OCI-LY7 (cell line): Measurements from ENCODE around the gene OTOG. TPM values are rescaled to one million over a fixed set of nuclear protein-coding genes. Genes with fewer than 3 reads are reported as not detected.

Experiments
- BruUV-seq: library from RNA; stranded (reverse); fragments of 400-500 nt; replicated peaks from 2 replicates; lab custom pipeline; 2021; lab: Mats Ljungman, UMichigan
- CTCF ChIA-PET: fragments of 300-600 bp; sonication (Branson Sonifier 250); formaldehyde crosslinking; loops from one replicate; lab custom pipeline; 2022; ENCODE audit warnings: antibody characterized with exemption; ENCODE audit not compliant: unreplicated experiment; lab: Charles Lee
- POLR2A ChIA-PET: fragments of 300-600 bp; sonication (Branson Sonifier 250); formaldehyde crosslinking; loops from one replicate; lab custom pipeline; 2022; ENCODE audit warnings: antibody characterized with exemption; lab: Charles Lee
- DNase-seq: peaks from one replicate; pipeline ENCODE4 v3.0.0-alpha.2; 2015; ENCODE audit warnings: low spot score
- H2AFZ ChIP-seq: fragments of 200-600 bp; sonication (generic), shearing (Covaris generic); 2 replicates; pipeline ENCODE4 v1.6.1; 2014; ENCODE audit warnings: mild to moderate bottlenecking, antibody characterized with exemption, low read length, moderate library complexity
- H3K27ac ChIP-seq: fragments of 200-600 bp; sonication (generic); 2 replicates; pipeline ENCODE4 v1.5.1; 2014; ENCODE audit warnings: mixed run types, low read depth, mild to moderate bottlenecking, moderate library complexity, low read length, inconsistent platforms; ENCODE audit not compliant: poor library complexity, severe bottlenecking
- H3K36me3 ChIP-seq: fragments of 200-600 bp; sonication (generic); 2 replicates; pipeline ENCODE4 v1.6.1; 2014; ENCODE audit warnings: mild to moderate bottlenecking, antibody characterized with exemption, low read length, moderate library complexity, mixed read lengths; ENCODE audit not compliant: insufficient read depth
- H3K4me1 ChIP-seq: fragments of 200-600 bp; sonication (generic); 2 replicates; pipeline ENCODE4 v1.5.1; 2014; ENCODE audit warnings: mild to moderate bottlenecking, low read length; ENCODE audit not compliant: insufficient read depth, poor library complexity, severe bottlenecking
- H3K4me2 ChIP-seq: fragments of 200-600 bp; sonication (generic); 2 replicates; pipeline ENCODE4 v1.6.1; 2014; ENCODE audit warnings: mild to moderate bottlenecking, low read length
- H3K4me3 ChIP-seq: fragments of 200-600 bp; sonication (generic); 2 replicates; pipeline ENCODE4 v1.5.1; 2014; ENCODE audit warnings: mild to moderate bottlenecking, low read depth, low read length; ENCODE audit not compliant: poor library complexity, severe bottlenecking
- H3K79me2 ChIP-seq: fragments of 200-600 bp; sonication (generic); 2 replicates; pipeline ENCODE4 v1.6.1; 2016; ENCODE audit warnings: low read depth, mild to moderate bottlenecking, low read length, moderate library complexity, mixed read lengths; ENCODE audit not compliant: insufficient read depth
- H3K9me2 ChIP-seq: fragments of 200-600 bp; sonication (generic); 2 replicates; pipeline ENCODE4 v1.6.1; 2016; ENCODE audit warnings: mild to moderate bottlenecking, low read length, mixed read lengths; ENCODE audit not compliant: insufficient read depth
- H3K9me3 ChIP-seq: fragments of 200-600 bp; sonication (generic); 2 replicates; pipeline ENCODE4 v1.6.1; 2014; ENCODE audit warnings: mild to moderate bottlenecking, mixed run types, low read length, mixed read lengths
- H4K20me1 ChIP-seq: fragments of 200-600 bp; sonication (generic); 2 replicates; pipeline ENCODE4 v1.6.1; 2014; ENCODE audit warnings: mild to moderate bottlenecking, antibody characterized with exemption, low read length, moderate library complexity, mixed read lengths; ENCODE audit not compliant: insufficient read depth
- EZH2phosphoT487 ChIP-seq: fragments of 200-600 bp; sonication (generic); IDR thresholded peaks from 2 replicates; pipeline ENCODE4 v1.6.1; 2018; ENCODE audit warnings: low read depth, borderline replicate concordance, mild to moderate bottlenecking, mixed run types, antibody characterized with exemption, low read length, moderate library complexity, mixed read lengths
- intact Hi-C: fragments of 100-400 bp; cut with micrococcal nuclease; formaldehyde crosslinking; loops from one replicate; pipeline ENCODE4 v1.10.0; 2022; ENCODE audit not compliant: unreplicated experiment
- total RNA-seq, 2 experiments: library from RNA; depleted of rRNA in 1 of 2; stranded (reverse); fragments of >200 nt in 1 of 2; shearing (Covaris generic) in 1 of 2; gene quantifications; 2 replicates each; pipeline ENCODE4 v1.2.3, GENCODE V29; 2014 to 2022
- TF ChIP-seq, protein P1 (sequence below): fragments of 200-600 bp; sonication (generic); conservative IDR thresholded peaks from 2 replicates; pipeline ENCODE4 v1.5.1; 2014; ENCODE audit warnings: mild to moderate bottlenecking, antibody characterized with exemption, low read length, moderate library complexity, mixed read lengths

OTOG gene
- total RNA-seq, 2 experiments from 2014 or later = not detected

DNA sequence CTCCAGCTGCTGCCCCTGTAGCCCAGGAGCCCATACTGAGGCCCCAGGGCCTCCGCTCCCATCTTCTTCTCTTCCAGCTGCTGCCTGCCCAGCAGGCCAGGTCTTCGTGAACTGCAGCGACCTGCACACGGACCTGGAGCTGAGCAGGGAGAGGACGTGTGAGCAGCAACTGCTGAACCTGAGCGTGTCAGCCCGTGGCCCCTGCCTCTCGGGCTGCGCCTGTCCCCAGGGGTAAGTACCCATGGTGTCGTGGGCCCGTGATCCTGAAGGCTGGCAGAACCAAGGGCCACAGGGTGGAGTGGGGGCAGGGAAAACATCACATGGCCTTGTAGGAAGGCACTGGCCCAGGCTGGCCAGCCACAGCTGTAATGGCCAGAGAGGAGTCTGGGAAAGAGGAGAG, 31.2 kb downstream of the OTOG start:
- no peak overlapping the region for H3K4me2 ChIP-seq
- BruUV-seq = no TSS peak
- TF ChIP-seq EZH2phosphoT487 = no peak
- TF ChIP-seq, protein P1, sequence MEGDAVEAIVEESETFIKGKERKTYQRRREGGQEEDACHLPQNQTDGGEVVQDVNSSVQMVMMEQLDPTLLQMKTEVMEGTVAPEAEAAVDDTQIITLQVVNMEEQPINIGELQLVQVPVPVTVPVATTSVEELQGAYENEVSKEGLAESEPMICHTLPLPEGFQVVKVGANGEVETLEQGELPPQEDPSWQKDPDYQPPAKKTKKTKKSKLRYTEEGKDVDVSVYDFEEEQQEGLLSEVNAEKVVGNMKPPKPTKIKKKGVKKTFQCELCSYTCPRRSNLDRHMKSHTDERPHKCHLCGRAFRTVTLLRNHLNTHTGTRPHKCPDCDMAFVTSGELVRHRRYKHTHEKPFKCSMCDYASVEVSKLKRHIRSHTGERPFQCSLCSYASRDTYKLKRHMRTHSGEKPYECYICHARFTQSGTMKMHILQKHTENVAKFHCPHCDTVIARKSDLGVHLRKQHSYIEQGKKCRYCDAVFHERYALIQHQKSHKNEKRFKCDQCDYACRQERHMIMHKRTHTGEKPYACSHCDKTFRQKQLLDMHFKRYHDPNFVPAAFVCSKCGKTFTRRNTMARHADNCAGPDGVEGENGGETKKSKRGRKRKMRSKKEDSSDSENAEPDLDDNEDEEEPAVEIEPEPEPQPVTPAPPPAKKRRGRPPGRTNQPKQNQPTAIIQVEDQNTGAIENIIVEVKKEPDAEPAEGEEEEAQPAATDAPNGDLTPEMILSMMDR = no peak
- CTCF ChIA-PET = no interaction called here
- H3K36me3 ChIP-seq = no peaks in the 10 kb centered on the region
- no peak overlapping the region for H3K27ac ChIP-seq
- H3K9me2 ChIP-seq = no peaks in the 10 kb centered on the region
- no peaks in the 10 kb centered on the region for H3K9me3 ChIP-seq
- H3K4me3 ChIP-seq = no peak overlapping the region
- H3K4me1 ChIP-seq = no peaks in the 10 kb centered on the region
- POLR2A ChIA-PET = no interaction called here
- no peaks in the 10 kb centered on the region for H4K20me1 ChIP-seq
- H3K79me2 ChIP-seq = no peaks in the 10 kb centered on the region
- H2AFZ ChIP-seq = no peak overlapping the region
- intact Hi-C loops = no loop called here
- no peak for DNase-seq

DNA sequence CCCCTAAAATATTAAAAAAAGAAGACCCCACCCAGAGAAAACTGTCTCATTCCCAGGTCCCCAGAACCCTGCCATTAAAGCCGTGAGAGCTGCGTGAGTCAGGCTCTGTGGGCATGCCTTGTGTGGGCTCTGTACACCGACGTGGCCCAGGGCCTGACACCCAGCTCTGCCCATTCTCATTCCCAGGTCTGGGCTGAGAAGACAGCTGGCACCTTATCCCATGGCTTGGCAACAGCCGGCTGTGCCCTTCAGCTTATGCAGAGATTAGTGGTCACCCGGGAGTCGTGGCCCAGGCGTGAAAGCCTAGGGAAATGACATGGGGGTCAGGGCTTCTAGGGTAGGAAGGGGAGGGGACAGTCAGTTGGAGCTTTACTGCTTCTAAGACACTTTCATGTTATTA, 31.9 kb downstream of the OTOG start:
- no peaks in the 10 kb centered on the region for H3K4me1 ChIP-seq
- no TSS peak for BruUV-seq
- ChIA-PET CTCF (no interaction called here), POLR2A (no interaction called here)
- H3K4me2 ChIP-seq = no peak overlapping the region
- no peak overlapping the region for H3K4me3 ChIP-seq
- TF ChIP-seq, protein P1 = no peak
- TF ChIP-seq EZH2phosphoT487 = no peak
- DNase-seq = no peak
- no peak overlapping the region for H2AFZ ChIP-seq
- no peaks in the 10 kb centered on the region for H3K9me2 ChIP-seq
- H3K79me2 ChIP-seq = no peaks in the 10 kb centered on the region
- H3K9me3 ChIP-seq = no peaks in the 10 kb centered on the region
- no peaks in the 10 kb centered on the region for H4K20me1 ChIP-seq
- intact Hi-C loops = no loop called here
- H3K36me3 ChIP-seq = no peaks in the 10 kb centered on the region
- no peak overlapping the region for H3K27ac ChIP-seq

DNA sequence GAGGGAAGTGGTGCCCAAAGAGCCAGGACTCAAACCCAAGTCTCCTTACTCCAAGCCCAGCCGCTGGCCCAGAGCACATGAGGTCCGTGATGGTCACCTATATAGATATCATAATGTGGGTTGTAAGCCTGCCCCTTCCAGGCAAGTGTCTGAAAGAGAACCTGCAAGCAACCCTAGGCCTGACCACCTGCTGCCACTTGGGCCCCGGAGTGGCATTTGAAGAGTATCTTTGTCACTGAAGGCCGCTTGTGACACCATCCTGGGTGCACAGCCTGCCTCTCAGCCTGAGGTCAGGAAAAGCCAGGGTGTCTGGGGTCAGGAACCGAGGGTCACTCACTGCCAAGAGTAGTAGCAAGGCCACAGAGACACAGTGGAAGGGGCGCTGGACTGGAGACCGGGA, 32.4 kb downstream of the OTOG start:
- no TSS peak for BruUV-seq
- POLR2A ChIA-PET = no interaction called here
- no peak for DNase-seq
- no peaks in the 10 kb centered on the region for H4K20me1 ChIP-seq
- no peak overlapping the region for H3K27ac ChIP-seq
- no peaks in the 10 kb centered on the region for H3K9me3 ChIP-seq
- H3K4me1 ChIP-seq = no peaks in the 10 kb centered on the region
- intact Hi-C loops = no loop called here
- no peaks in the 10 kb centered on the region for H3K36me3 ChIP-seq
- no peak overlapping the region for H2AFZ ChIP-seq
- no peaks in the 10 kb centered on the region for H3K79me2 ChIP-seq
- TF ChIP-seq EZH2phosphoT487 = no peak
- TF ChIP-seq, protein P1 = no peak
- no peak overlapping the region for H3K4me2 ChIP-seq
- H3K9me2 ChIP-seq = no peaks in the 10 kb centered on the region
- H3K4me3 ChIP-seq = no peak overlapping the region
- CTCF ChIA-PET = no interaction called here
